Loucy (cell line): ENCODE measurements around the gene DCDC1.

Experiments
- CTCF ChIP-seq: fragments of 200-600 bp; sonication (generic); conservative IDR thresholded peaks from 2 replicates; pipeline ENCODE4 v1.5.1; 2014; ENCODE audit warnings: mild to moderate bottlenecking, antibody characterized with exemption, low read length
- EZH2phosphoT487 ChIP-seq: fragments of 200-600 bp; IDR thresholded peaks from 2 replicates; pipeline ENCODE4 v1.6.1; 2018; ENCODE audit warnings: antibody characterized with exemption, mild to moderate bottlenecking, moderate library complexity, borderline replicate concordance

GRCh38 chr11:30873924-30874610 is 495.5 kb downstream of the DCDC1 start:
- no peak for TF ChIP-seq CTCF
- no peak for TF ChIP-seq EZH2phosphoT487
